GM18517 (cell line): ENCODE results near the gene ABCA10.
"Not testable (repeated sequence)": the region's sequence is repeated elsewhere in the genome, so short reads cannot be mapped to it uniquely, and the experiment has no call there.

Experiments used
- ATAC-seq: cut with Tn5 transposase; IDR thresholded peaks from one replicate; pipeline ENCODE4 v1.9.1; 2021; ENCODE audit warnings: mild to moderate bottlenecking, moderate library complexity; ENCODE audit not compliant: unreplicated experiment

The ABCA10 gene, protein sequence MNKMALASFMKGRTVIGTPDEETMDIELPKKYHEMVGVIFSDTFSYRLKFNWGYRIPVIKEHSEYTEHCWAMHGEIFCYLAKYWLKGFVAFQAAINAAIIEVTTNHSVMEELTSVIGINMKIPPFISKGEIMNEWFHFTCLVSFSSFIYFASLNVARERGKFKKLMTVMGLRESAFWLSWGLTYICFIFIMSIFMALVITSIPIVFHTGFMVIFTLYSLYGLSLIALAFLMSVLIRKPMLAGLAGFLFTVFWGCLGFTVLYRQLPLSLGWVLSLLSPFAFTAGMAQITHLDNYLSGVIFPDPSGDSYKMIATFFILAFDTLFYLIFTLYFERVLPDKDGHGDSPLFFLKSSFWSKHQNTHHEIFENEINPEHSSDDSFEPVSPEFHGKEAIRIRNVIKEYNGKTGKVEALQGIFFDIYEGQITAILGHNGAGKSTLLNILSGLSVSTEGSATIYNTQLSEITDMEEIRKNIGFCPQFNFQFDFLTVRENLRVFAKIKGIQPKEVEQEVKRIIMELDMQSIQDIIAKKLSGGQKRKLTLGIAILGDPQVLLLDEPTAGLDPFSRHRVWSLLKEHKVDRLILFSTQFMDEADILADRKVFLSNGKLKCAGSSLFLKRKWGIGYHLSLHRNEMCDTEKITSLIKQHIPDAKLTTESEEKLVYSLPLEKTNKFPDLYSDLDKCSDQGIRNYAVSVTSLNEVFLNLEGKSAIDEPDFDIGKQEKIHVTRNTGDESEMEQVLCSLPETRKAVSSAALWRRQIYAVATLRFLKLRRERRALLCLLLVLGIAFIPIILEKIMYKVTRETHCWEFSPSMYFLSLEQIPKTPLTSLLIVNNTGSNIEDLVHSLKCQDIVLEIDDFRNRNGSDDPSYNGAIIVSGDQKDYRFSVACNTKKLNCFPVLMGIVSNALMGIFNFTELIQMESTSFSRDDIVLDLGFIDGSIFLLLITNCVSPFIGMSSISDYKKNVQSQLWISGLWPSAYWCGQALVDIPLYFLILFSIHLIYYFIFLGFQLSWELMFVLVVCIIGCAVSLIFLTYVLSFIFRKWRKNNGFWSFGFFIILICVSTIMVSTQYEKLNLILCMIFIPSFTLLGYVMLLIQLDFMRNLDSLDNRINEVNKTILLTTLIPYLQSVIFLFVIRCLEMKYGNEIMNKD (N-terminal part only)

DNA sequence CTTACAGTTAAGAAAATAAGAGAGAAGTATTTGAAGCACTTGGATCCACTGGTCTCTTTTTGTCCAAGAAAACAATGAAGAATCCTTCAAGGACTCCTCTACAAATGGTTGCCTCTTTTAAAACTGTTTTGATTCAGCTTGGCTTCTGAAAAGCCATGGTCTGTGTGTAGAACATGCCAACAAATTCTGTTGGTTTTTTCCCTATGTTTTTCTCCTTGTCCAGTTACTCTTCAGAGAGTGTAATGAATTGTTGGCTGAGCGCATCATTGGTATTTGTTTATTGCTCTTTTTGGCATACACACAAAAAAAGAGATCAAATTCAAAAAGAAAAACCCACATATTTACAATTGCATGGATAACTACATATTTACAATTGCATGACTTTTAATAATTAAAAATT, at the start of gene ABCA10:
TSS of gene ABCA10 (minus strand) at position 249 of the 400 bp plus-strand sequence. CDS start 3,466 bp downstream, outside the sequence.
- no peak for ATAC-seq

DNA sequence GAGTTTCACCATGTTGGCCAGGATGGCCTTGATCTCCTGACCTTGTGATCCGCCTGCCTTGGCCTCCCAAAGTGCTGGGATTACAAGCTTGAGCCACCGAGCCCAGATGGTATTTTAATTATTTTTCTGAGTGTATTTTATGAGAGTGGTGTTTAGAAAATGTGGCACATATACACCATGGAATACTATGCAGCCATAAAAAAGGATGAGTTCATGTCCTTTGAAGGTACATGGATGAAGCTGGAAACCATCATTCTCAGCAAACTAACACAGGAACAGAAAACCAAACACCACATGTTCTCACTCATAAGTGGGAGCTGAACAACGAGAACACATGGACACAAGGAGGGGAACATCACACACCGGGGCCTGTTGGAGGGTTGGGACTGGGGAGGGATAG, 47.7 kb upstream of the ABCA10 start:
- ATAC-seq: not testable (repeated sequence)

DNA sequence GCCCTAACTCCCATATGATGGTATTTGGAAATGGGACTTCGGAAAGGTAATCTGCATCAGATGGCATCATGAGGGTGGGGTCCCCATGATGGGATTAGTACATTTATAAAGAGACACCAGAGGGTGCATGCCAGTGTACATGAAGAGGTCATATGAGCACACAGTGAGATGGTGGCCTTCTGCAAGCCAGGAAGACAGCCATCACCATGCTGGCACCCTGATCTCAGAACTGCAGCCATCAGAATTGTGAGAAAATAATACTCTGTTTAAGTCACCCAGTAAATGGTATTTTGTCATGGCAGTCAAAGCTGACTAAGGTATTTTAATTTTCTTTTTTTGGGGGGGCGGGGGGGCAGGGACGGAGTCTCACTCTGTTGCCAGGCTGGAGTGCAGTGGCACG, 47.1 kb upstream of the ABCA10 start:
- ATAC-seq: no peak

DNA sequence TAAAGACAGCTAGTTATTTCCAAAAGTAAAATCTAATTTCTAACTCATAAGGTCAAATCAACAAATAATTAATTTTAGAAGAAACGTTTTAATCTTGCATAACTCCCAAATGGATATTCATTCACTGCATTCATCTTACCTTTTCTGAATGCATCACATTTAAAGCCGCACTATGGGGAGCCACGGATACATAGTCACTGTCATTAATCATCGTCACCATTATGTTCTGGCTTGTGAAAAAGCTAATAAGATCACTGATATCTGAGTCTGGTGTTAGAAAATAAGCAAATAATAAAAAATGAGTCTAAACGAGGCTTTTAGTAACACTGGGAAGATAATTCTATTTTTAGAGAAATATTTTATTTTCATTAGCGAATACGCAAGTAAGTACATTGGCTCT, 42.4 kb upstream of the ABCA10 start:
- no peak for ATAC-seq

DNA sequence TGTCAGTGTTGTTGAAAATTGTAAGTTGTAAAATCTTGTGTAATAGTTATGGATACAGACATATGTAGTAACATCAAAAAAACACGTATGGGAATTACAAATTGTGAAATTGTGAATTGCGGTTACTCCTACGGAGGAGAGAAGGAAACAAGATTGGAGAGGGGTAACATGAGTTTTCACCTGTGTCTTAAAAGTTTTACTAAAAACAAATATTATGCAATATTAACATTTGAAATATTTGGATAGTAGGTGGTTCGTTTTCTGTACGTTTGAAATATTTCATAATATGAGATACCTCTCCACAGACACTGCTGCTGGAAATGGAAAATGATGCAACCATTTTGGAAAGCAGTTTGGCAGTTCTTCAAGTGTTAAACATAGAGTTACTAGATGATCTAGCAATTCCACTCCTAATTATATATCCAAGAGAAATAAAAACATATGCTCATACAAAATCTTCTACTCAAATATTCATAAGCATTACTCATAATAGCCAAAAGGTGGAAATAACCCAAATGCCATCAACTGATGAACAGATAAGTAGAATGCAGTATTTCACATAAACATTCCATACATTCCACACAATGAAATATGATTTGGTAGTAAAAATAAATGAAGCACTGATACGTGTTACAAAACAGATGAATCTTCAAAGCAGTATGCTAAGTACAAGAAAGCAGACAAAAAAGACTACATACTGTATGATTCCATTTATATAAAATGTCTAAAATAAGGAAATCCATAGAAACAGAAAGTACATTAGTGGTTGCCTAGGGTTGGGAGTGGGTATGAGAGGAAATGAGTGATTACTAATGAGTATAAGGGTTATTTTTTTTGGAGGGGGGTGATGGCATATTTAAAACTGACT, 40.7 kb upstream of the ABCA10 start:
- ATAC-seq: no peak

DNA sequence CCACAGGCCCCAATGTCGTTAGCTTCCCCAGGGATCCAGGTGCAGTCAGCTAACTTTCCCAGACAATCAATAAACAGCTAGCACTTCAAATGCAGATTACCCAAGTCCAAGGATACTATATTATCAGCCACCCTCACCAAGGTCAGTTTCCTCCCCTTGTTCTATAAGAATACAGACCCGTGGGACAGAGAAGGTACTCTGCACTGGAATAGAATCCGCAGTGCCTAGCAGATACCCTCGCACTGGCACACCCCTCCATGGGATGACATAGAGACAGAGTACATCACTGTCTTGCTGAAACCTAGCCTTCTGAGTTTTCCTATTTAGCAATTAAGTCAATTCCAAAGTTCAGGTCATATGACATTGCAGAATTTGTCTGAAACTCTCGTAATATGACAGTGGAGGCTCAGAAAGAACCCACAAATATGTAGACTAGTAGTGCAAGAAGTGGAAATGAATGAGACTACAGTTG, 40.0 kb upstream of the ABCA10 start:
- no peak for ATAC-seq

DNA sequence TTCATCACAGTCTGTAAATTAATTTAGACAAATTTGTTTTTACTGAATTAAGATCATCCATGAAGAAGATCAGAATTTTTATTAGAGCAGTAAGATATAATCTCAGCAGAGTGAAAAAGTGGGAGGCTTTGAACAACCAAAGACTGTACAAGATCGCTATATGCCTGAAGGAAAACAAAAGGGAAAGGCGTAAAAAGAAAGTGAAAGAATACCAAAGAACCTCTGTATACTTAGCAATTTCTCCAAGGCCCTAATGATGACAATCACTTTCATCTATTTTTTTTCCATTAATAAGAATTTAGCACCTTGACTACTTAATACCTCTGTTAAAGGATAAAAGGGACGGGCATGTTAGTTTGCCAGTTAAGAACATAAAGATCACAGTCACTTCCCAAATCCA, 38.6 kb upstream of the ABCA10 start:
- no peak for ATAC-seq

DNA sequence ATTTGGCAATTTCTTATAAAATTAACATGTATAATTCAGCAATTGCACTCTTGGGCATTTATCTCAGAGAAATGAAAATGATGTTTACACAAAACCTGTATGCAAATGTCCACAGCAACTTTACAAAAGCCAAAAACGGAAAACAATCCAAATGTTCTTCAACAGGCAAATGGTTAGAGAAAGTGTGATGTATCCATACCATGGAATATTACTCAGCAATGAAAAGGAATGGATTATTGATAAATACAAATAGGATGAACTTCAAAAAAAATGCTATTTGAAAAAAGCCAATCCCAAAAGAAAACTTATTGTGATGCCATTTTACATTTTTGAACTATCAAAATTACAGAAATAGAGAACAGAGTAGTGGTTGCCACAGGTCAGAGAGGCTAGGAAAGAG, 37.2 kb upstream of the ABCA10 start:
- no peak for ATAC-seq

DNA sequence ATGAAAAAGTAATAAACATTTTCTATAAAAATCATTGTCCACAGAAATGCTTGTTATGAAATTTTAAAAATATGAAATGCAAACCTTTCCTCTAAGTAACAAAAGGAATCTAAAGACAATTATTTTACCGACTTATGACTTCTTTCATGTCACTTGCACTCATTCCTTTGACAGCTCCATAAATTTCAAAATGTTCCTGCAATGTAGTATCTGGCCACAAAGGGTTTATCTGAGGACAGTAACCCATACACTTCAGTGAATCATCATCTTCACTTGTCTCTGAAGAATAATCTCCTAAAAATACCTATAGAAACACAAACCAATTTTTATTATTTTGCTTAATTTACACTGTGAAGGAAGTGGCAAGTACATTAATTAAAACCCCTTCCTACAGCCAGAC, 25.6 kb upstream of the ABCA10 start:
- ATAC-seq: no peak

DNA sequence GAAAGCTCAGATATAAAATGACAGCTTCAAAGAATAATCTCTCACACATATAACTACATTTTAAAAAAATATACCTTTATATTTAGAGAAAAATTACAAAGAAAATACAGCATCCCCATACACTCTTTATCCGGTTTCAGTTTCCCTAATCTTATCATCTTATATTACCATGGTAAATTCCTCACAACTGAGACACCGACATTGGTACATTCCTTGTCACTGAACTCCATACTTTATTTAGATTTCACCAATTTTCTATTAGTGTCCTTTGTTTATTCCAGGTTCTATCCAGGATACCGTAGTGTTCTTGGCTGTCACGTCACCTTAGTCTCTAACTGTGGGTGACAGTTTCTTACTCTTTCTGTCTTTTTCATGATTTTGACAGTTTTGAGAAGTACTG, 22.0 kb upstream of the ABCA10 start:
- no peak for ATAC-seq

DNA sequence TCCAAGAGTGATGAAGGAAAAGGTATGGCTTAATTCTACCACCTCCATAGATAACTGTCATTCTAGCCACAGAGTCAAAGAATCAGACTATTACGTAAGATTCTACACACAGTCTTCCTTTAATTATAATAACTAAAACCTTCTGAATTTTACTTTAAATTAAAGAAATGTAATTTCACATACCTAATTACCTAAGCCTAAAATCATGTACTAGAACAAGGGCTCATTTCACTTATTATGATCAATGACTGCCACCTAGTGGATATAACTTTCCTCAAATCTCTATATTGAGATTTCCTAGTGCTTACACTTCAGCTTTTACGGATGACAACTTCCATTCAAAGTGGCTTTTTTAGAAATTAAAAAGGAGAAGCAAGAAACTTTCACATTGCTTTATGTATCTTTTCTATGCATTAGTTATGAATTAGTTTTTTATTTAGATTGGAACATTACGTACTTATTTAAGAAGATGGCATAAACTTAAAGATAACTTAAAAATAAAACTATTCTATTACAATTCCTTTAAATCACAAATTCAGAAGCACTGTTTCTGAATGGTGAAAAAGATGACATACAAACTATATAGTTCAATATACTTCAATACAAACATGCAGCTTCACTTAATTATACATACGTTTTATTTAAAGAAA, 18.2 kb upstream of the ABCA10 start:
- ATAC-seq: peak; percentile 68

DNA sequence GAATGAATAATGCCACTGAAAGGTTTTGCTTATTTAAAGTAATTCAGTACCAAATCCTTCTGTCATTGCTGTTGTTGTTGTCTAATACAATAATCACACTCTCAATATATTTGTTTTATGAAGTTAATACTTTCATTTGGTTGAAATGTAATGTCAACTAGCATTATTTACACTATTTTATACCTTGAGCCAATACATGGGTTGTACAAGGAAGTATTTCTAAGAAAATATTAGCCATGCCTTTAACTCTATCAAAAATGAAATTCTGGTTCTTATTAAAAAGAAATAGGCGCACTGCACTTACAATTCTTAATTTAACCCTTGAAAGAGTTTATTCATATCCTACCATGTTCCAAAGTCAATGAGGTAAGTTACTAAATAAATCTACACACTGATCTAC, 17.6 kb upstream of the ABCA10 start:
- ATAC-seq: no peak

DNA sequence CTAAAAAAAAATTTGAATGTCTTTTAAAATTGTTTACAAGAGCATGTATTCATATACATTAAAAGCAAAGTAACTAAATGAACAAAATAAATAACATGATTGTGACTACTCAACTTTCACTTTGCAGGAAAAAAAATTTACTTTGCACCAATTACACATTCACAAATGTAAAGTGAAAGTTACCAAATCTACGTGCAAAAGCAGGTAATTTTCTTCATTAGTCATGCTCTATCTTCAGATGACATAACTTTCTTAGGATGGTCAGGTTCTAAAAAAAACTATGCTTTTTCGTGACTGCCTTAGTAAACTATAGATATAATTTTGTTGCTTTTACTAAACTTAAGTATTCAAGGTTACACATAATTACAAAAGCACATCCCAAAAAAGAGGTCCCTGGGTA, 17.0 kb upstream of the ABCA10 start:
- no peak for ATAC-seq

DNA sequence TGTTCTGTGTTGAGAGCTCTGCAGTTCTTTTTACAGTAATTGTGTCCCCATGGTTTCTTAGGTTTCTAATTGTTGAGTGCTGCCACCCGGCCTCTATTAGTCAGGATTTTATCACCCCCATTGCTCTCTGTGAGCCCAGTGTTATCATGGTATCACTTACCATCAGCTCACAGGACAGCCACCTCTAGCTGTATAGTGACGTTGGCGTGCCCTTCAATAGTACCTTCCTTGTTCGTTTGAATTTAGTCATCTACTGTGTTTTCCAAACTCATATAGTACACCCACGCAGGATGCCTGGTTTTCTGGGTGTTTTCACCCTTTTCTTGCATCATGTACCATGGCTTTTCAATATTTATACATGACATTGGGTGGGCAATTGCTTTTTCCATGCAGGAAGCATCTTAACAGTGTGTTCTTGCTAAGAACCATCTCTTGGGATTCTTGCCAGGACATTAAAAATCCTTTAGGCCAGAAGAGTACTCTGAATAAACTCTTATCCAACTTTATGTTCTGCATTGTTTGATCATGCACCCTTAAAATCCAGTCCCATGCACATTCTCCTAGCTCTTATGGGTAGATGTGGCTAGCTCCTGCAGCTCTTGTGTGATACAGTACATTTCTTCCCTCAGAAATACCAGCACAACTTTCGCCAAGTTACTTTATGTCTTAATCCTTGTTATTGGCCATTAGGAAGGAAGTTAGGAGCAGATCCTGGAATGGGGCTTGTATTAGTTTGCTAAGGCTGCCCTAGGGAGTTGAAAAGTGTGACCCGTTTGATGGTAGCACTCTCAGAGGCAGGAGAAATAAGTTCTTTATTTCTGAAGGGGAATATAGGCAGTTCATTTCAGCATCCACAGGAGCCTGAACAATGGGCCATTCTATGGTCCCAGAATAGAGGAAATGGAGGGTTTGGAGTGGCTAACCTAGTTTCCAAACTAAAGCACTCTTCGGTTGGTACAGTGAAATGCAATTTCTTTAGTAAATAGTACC, 11.3 kb upstream of the ABCA10 start:
- no peak for ATAC-seq

DNA sequence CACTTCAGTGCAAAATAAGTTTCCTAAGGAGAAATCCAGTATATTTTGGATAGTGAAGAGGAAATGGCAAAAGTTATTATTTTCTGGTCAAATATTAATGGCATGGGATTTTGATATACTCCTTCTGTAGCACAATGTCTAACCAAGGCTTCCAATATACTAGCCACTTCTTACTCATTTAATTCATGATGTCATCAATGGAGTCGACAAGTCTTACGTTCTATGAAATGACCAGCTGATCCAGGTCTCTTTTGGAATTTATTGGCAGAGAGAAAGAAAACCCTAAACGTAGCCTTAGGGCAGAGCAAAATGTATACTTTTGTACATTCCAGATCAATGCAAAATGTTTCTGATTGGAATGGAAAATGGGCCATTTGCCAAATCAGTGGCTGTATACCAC, 8.3 kb upstream of the ABCA10 start:
- ATAC-seq: no peak

DNA sequence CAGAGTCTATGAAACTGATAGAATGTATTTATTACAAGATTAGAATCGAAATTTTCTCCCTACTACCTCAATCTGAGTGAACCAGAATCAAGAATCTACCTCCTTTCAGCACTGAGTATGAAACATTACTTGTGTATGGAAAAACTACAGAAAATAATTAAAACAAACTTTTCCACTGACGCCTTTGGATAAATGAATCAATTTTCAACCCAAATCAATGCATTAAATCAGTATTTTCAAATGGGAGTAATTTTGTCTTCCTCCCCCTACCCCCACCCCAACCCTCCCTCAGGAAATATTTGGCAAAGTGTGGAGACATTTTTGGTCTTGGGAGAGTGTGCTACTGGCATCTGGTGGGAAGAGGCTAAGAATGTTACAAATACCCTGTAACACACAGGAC, 7.8 kb upstream of the ABCA10 start:
- no peak for ATAC-seq

DNA sequence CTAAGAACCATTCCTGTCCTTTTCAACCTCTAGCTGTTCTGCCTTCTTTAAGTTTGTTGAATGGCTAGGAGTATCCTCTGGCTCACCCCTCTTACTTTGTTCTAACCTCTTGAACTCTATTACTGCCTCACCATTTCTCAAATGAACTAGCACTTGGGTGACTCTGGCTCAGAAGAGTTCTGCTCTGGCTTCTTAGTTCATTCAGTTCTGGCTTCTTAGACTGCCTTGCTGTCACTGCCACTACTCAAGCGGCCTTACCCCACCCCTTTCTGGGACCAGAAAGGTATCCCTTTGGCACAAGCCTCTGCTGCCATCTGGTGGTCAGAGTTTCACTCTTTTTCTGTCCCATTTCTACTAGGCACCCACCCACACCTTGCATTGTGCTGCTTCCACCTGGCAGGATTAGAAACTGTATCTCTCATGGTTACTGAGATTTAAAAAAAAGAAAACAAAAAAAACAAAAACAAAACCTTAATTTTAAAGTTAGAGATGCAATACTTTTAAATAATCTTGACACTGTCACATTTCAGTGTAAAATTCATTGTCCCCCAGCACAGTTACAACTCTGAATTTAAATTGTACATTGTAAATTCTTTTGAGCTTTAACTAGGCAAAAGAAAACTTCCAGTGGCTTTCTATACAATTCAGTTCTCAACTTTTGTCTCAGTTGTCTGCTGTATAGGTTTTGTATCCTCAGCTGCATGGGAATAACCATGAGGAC, 6.9 kb upstream of the ABCA10 start:
- peak; percentile 99 for ATAC-seq

DNA sequence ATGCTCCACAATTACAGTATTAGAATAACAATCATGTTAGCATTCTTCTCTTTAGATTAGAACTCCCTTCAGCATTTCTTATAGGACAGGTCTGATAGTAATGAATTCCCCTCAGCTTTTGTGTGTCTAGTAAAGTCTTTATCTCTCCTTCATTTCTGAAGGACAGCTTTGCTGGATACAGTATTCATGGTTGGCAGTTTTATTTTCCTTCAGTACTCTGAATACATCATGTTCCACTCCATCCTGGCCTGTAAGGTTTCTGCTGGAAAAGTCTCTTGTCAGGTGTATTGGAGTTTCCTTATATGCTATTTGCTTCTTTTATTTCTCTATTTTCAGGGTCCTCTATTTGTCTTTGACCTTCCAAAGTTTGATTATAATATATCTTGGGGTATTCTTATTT, 4.0 kb upstream of the ABCA10 start:
- no peak for ATAC-seq
